GM19240 (cell line): ENCODE data around the gene TLE6.
"Not testable (repeated sequence)": the region's sequence is repeated elsewhere in the genome, so short reads cannot be mapped to it uniquely, and the experiment has no call there.

Source experiments
- DNase-seq: peaks from one replicate; pipeline ENCODE4 v3.0.0; 2011; ENCODE audit warnings: low spot score; ENCODE audit not compliant: insufficient read length

TLE6 gene

DNA sequence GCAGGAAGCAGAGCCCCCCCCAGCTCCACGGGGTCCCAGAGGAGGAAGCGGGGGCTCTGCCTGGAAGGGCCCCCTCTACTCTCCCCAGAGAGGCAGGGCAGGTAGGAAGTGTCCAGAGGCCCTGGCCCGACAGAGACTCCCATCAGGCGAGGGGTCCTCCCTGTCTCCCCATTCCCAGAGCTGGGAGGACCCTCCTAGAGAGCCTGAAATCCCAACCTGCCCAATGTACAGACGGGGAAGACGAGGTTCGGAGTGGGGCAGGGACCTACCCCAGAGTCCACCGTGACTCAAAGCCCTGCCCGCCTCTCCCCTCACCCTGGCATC is 50.6 kb downstream of the TLE6 start:
- no peak for DNase-seq

GRCh38 chr19:3028305-3029064 is 51.1 kb downstream of the TLE6 start:
- DNase-seq: no peak

DNA sequence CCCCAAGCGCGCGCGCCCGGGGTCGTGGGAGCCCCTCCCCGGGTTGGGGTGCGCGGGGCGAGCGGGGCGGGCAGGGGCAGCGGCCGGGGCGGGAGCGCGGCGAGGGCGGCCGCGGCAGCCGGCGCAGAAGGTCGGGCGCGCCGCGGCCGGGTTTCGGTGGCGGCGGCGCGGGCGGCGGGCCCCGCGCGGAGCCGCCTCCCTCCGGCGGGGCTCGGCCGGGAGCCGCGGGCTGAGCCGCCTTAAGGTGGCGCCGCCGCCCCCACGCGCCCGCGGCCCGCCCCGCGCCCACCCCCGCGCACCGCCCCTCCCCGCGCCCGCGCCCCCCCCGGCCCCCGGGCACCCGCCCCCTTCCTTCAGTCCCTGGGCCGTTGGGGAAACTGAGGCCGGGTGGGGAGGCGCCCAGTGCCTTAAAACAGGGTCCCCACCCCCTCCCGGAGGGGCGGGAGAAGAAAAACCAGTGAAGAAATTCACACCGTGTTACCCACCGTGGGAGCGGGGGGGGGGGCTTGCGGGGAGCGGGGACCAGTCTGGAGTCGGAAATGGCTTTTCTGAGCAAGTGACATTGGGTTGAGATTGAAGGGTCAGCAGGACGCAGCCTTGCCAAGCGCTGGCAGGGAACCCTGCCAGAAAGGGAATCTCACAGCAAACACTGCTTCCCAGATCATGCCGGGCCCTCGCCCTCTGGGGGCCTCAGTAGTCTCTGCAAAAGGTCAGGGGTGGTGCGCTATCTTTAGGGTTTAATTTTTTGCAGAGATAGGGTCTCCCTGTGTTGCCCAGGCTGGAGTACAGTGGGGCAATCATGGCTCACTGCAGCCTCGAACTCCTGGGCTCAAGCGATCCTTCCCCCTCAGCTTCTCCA is 51.9 kb downstream of the TLE6 start, which contains the start of gene TLE2:
Gene TLE2 (minus strand): TSS at position 216 of the 859 bp plus-strand sequence. CDS start 376 bp downstream, outside the sequence.
- no peak for DNase-seq

DNA sequence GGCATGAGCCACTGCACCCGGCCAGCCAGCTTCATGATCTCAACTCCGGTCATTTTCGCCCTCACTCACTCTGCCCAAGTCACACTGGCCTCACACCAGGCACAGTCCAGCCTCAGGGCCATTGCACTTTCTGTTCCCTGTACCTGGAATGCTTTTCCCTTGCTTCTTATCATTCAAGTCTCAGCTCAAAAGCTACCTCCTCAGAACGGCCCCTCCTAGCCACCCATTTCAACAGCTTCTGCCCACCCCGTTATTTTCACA is 54.2 kb downstream of the TLE6 start:
- DNase-seq: no peak

- DNase-seq: no peak
These were observed 56.4 kb downstream of the TLE6 start for GRCh38 chr19:3033595-3034405.

GRCh38 chr19:3034406-3034655 is 57.0 kb downstream of the TLE6 start:
- no peak for DNase-seq

DNA sequence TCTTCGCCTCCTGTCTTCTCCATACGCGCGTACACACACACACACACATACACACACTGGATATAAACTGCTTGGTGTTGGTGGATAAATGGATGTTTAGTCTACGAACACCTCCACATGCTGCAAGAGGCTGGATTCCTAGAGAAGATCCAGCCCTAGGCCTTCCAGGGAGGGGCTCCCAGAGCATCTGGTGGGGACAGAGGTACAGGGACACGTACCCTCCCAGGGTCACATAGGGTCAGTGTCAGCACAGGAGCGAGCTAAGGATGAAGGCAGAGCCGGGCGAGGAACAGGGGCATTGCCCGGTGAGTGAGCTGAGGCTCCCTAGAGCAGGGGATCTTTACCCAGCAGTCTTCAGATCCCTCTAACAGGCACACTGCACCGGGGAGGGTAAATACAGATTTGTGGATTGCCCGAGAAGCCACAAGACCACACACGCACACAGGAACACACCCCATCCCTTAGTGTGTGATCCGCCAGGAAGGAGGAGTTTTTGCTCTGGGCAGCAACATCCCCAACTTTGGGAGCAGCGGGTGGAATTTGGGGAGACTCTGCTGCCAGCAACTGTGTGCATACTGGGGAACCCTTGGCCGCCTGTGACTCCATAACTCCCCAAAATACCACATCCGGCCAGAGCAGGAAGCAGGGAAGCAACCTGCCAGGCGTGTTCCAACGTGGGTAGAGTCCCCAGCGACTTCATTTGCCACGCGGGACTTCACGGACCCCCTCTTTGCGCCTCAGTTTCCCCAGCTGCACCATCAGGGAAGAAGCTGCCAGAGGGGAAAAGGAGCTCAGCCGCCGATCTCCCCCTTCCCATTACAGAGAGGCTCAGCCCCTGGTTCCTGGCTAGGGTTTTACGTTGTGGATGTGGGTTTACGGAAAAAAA is 57.5 kb downstream of the TLE6 start:
- DNase-seq: no peak

DNA sequence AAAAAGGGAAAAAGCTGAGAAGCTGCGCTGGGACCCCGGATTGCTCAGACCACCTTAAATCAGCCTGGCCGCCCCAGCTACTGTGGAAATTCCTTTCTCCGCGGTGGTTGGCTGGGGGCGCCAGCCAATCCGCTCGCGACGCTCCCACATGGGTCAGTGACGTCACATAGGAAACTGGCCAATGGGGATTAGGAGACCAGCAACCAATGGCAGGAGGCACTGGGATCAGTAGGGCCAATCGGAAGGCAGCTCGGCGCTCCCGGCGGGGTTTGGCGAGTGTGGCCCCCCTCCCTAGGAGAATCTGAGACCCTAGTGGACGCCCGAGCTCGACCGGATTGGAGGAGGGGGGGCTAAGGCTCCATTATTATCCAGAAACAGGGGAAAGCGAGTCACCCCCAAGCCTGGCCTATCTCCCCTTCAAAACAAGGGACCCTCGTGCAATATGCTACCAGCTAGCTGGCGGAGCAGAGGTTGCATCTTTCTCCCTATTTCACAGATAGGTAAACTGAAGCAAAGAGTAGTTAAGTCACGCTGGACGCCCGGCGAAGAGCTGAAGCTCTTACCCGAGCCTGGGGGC is 58.3 kb downstream of the TLE6 start:
- peak; percentile 100 for DNase-seq

- DNase-seq: peak; percentile 75
These were observed 59.0 kb downstream of the TLE6 start for GRCh38 chr19:3036119-3036976.

- DNase-seq: not testable (repeated sequence)
These were observed 59.7 kb downstream of the TLE6 start for GRCh38 chr19:3036977-3037544.

GRCh38 chr19:3038214-3038613 is 60.9 kb downstream of the TLE6 start:
- DNase-seq: no peak

DNA sequence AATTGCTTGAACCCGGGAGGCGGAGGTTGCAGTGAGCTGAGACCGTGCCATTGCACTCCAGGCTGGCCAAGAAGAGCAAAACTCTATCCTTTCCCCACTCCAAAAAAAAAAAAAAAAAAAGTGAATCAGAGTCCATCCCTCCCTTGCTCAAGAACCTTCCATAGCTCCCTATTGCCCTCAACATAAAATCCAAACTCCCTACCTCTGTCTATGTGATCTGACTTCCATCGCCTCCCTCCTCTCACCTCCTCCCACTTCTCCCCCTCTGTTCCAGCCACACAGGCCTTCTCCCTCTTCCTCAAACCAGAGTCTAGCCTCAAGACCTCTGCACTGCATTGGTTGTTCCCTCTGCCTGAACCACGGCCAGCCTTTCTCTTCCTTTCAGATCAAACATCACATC is 61.8 kb downstream of the TLE6 start:
- DNase-seq: no peak

GRCh38 chr19:3039641-3040077 is 62.3 kb downstream of the TLE6 start:
- DNase-seq: no peak

GRCh38 chr19:3041327-3041726 is 64.0 kb downstream of the TLE6 start:
- no peak for DNase-seq

GRCh38 chr19:3041761-3042620 is 64.6 kb downstream of the TLE6 start:
- DNase-seq: no peak

DNA sequence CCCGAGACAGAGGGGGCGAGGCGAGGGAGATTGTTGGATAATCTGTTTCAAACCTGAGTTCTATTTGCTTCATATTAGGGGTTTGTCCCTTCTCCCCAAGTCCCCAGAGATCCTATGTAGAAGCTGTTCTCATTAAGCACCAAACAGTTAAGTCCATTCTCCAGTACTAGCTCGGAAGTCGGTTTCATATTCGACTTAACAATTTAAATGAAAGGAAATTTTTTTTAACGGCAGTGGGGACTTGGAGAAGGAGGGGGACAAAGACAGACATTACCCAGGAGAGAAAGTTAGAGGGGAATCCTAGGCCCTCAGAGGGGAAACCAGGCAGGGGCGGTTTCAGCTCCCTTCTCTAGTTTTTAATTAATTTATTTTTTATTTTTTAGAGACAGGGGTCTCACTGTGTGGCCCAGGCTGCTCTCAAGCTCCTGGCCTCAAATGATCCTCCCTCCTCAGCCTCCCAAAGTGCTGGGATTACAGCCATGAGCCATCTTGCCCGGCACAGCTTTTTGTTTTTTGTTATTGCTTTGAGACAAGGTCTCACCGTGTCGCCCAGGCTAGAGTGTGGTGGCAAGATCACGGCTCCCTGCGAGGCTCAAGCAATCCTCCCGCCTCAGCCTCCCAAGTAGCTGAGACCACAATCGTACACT is 65.4 kb downstream of the TLE6 start:
- DNase-seq: no peak
